ENCODE data around the gene LRRK1.

- no peak for TF ChIP-seq NR1H2 (CRISPR knock-in tag; IDR thresholded peaks at IDR 0.05)
- TF ChIP-seq NR2C2 (CRISPR knock-in tag; IDR thresholded peaks at IDR 0.05): no peak
- TF ChIP-seq ATF1 (CRISPR knock-in tag; IDR thresholded peaks at IDR 0.05): no peak
- TF ChIP-seq CTCF (IDR thresholded peaks at IDR 0.05): no peak
- no peak for TF ChIP-seq ATF3 (CRISPR knock-in tag; conservative IDR thresholded peaks at IDR 0.05)
- TF ChIP-seq USF2 (CRISPR knock-in tag; IDR thresholded peaks at IDR 0.05): no peak
- no peak for TF ChIP-seq CREB1 (CRISPR knock-in tag; IDR thresholded peaks at IDR 0.05)
- TF ChIP-seq FOXP4 (CRISPR knock-in tag; IDR thresholded peaks at IDR 0.05): no peak
- no peak for TF ChIP-seq RELA (CRISPR knock-in tag; IDR thresholded peaks at IDR 0.05; ENCODE audit: borderline replicate concordance)
- TF ChIP-seq NFATC4 (CRISPR knock-in tag; IDR thresholded peaks at IDR 0.05): no peak
- TF ChIP-seq CREM (CRISPR knock-in tag; IDR thresholded peaks at IDR 0.05): no peak
- no peak for TF ChIP-seq ZNF512 (CRISPR knock-in tag; IDR thresholded peaks at IDR 0.05; ENCODE audit: borderline replicate concordance)
- TF ChIP-seq ELF4 (CRISPR knock-in tag; IDR thresholded peaks at IDR 0.05; ENCODE audit: low read depth): no peak
Observed at GRCh38 chr15:101020945-101021344, 101.8 kb downstream of the LRRK1 start.

All from WTC11 (cell line).